ENCODE data around the gene SPATS2.

GRCh38 chr12:49335118-49335954 lies 31.9 kb upstream of the SPATS2 start:
- no peak for TF ChIP-seq CTCF (IDR thresholded peaks at IDR 0.05)
- TF ChIP-seq POLR2A (IDR thresholded peaks at IDR 0.05): no peak

Data from thyroid gland (tissue), 4 donors.